22Rv1 (cell line): ENCODE data around the gene SERPINA3.

Experiments
- H3K27ac ChIP-seq: fragments of 450-650 bp; 2 replicates; pipeline ENCODE4 v1.5.1; 2017
- ZFX ChIP-seq: fragments of 450-650 bp; IDR thresholded peaks from 2 replicates; pipeline ENCODE4 v1.6.1; 2017; ENCODE audit warnings: antibody characterized with exemption, borderline replicate concordance
- TF ChIP-seq, protein P1 (sequence below): fragments of 450-650 bp; IDR thresholded peaks from 2 replicates; pipeline ENCODE4 v1.5.1; 2017; ENCODE audit warnings: mild to moderate bottlenecking

SERPINA3 gene

GRCh38 chr14:94614802-94615201 is 2.6 kb downstream of the SERPINA3 start:
- H3K27ac ChIP-seq: no peak overlapping the region
- TF ChIP-seq, protein P1, sequence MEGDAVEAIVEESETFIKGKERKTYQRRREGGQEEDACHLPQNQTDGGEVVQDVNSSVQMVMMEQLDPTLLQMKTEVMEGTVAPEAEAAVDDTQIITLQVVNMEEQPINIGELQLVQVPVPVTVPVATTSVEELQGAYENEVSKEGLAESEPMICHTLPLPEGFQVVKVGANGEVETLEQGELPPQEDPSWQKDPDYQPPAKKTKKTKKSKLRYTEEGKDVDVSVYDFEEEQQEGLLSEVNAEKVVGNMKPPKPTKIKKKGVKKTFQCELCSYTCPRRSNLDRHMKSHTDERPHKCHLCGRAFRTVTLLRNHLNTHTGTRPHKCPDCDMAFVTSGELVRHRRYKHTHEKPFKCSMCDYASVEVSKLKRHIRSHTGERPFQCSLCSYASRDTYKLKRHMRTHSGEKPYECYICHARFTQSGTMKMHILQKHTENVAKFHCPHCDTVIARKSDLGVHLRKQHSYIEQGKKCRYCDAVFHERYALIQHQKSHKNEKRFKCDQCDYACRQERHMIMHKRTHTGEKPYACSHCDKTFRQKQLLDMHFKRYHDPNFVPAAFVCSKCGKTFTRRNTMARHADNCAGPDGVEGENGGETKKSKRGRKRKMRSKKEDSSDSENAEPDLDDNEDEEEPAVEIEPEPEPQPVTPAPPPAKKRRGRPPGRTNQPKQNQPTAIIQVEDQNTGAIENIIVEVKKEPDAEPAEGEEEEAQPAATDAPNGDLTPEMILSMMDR: no peak
- no peak for TF ChIP-seq ZFX

DNA sequence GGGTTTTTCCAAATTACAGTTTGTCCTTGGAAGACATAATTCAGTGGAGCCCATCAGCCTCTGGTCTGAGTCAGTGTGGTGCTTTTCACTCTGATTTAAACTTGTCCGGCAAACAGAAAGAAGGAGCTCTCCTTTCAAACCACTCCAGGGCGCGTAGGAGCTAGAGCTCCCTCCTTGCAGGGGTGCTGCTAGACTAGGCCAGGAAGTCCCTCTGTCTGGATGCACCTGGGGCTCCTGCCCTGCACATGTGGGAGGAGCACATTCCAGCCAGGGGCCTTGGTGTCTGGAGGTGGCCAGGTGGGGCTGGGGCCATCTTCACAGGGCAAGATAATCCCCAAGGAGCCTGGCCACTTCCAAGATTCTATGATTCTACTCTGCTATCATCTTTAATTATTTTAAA is 3.1 kb downstream of the SERPINA3 start:
- TF ChIP-seq ZFX: no peak
- TF ChIP-seq, protein P1: no peak
- H3K27ac ChIP-seq: no peak overlapping the region

DNA sequence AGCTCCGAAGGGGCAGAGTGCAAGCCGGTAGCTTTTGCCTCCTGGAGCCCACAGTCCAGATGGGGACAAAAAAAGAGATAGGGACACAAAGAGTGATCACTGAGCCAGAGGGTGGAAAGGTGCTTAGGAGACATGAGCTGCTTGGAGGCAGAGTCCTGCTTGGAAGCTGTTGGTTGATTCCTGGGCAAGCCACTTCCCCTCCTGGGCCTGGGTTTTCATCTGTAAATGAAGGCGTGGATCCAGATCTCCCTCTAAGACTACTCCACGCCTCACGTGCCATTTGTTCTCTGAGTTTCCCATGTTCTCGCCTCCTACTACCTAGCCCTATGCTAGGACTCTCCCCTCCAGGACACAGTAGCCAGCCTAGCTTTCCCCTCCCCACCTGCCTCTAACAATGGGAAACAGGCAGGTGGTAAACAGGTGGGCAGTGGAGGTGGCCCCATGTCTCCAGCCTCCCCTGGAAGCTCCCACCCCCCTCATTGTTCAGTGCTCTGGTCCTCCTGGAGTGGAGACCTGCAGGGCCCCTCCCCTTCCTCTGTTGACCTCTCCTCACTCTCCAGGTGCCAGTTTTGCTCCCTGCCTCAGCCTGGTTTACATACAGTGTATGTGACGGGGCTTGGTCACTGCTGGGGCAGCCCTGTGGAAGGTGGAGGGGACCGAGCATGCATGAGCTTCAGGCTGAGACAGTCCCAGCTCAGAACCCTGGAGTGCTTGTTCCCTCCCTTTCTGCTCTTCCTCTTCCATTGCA is 3.8 kb downstream of the SERPINA3 start:
- H3K27ac ChIP-seq: no peak overlapping the region
- no peak for TF ChIP-seq ZFX
- TF ChIP-seq, protein P1: no peak

DNA sequence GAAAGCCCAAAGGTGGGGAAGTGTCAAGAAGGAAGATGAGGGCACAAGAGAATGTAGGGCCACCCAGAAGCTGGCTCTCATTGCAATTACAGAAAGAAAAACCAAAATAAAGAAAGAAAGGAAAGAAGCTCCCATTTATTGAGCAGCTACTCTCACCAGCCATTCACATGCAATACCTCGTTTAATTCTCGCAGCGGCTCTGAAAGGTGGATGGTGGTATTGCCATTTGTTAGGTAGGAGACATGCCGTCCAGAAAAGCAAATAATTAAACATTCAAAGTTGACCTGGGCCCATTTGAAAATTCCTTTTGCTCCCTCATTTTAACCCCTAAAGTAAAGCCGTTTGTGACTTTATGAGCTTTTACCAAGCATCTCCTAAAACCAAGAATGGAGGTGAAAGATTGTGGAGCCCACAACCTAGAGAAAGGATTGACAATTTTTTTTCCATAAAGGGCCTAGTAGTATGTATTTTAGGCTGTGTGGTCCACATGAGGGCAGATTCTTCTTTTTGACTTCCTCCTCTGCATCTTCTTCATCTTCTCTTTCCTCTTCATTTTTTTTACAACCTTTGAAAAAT is 5.3 kb downstream of the SERPINA3 start:
- H3K27ac ChIP-seq: no peak overlapping the region
- TF ChIP-seq, protein P1: no peak
- TF ChIP-seq ZFX: no peak

- TF ChIP-seq ZFX: no peak
- TF ChIP-seq, protein P1: no peak
- no peak overlapping the region for H3K27ac ChIP-seq
Measured at GRCh38 chr14:94617988-94618822, 6.0 kb downstream of the SERPINA3 start.

- TF ChIP-seq, protein P1: no peak
- no peak for TF ChIP-seq ZFX
- H3K27ac ChIP-seq: no peak overlapping the region
Measured at GRCh38 chr14:94619297-94619696, 7.1 kb downstream of the SERPINA3 start.
